H1 (cell line): ENCODE data around the gene VGLL4. TPM values are rescaled to one million over a fixed set of nuclear protein-coding genes. Genes with fewer than 3 reads are reported as not detected.

Source experiments
- CHD7 ChIP-seq: fragments of 300-600 bp; sonication (generic); IDR thresholded peaks from 2 replicates; pipeline ENCODE4 v1.7.1; 2012; ENCODE audit warnings: low read length, moderate library complexity, mild to moderate bottlenecking, inconsistent platforms; ENCODE audit not compliant: insufficient replicate concordance
- E2F6 ChIP-seq: IDR thresholded peaks from 2 replicates; pipeline ENCODE4 v1.6.1; 2012; ENCODE audit warnings: inconsistent platforms
- JUND ChIP-seq: IDR thresholded peaks from 2 replicates; pipeline ENCODE4 v1.6.1; 2011; ENCODE audit warnings: mild to moderate bottlenecking, improper control_type of control experiment, low read length
- KDM1A ChIP-seq: fragments of 200-600, 300-600 bp; sonication (generic); IDR thresholded peaks from 2 replicates; pipeline ENCODE4 v1.7.1; 2016; ENCODE audit warnings: mild to moderate bottlenecking, low read length, borderline replicate concordance
- KDM4A ChIP-seq: IDR thresholded peaks from one replicate; pipeline ENCODE4 v1.7.1; 2012; ENCODE audit warnings: low read depth, mild to moderate bottlenecking, moderate library complexity, low read length, inconsistent platforms; ENCODE audit not compliant: severe bottlenecking
- KDM5A ChIP-seq: fragments of 200-600 bp; IDR thresholded peaks from 2 replicates; pipeline ENCODE4 v1.7.1; 2012; ENCODE audit warnings: mild to moderate bottlenecking, low read length, inconsistent platforms, mixed read lengths
- SAP30 ChIP-seq: fragments of 300-600 bp; sonication (generic); IDR thresholded peaks from 2 replicates; pipeline ENCODE4 v1.7.1; 2012; ENCODE audit warnings: low read length, moderate library complexity, mild to moderate bottlenecking, inconsistent platforms; ENCODE audit not compliant: insufficient read depth, insufficient replicate concordance
- SIX5 ChIP-seq: IDR thresholded peaks from 2 replicates; pipeline ENCODE4 v1.6.1; 2011; ENCODE audit warnings: mild to moderate bottlenecking, low read depth, low read length
- USF2 ChIP-seq: IDR thresholded peaks from 2 replicates; pipeline ENCODE4 v1.6.1; 2011; ENCODE audit warnings: low read length, improper control_type of control experiment
- ZNF274 ChIP-seq: IDR thresholded peaks from 2 replicates; pipeline ENCODE4 v1.7.0; 2012; ENCODE audit warnings: low read length, borderline replicate concordance; ENCODE audit errors: extremely low read depth
- polyA plus RNA-seq, 7 experiments: library from polyadenylated mRNA; depleted of rRNA in 3 of 7; stranded (reverse) in 5 of 7; unstranded in 2 of 7; fragments of >200 nt in 5 of 7; fragments of 200-250 nt in 2 of 7; gene quantifications; 1 replicate in 5 of 7; 2 replicates in 1 of 7; 4 replicates in 1 of 7; pipeline versions ENCODE4 v1.2.1 to v1.2.3, GENCODE V29; 2011 to 2013; ENCODE audit warnings: missing spikeins in 2 of 7, mixed read lengths in 2 of 7
- total RNA-seq: library from RNA; stranded (reverse); fragmentation: NEBNext Ultra II Directional; extraction: Animal tissue kit (Norgen Biotek cat#: 25700); gene quantifications from 2 replicates; pipeline ENCODE4 v1.2.1, GENCODE V29; 2021

VGLL4 gene
- total and polyA plus RNA-seq, 2 of the 8 experiments (the other 6 are each of a cell fraction or from before 2014, with no cell fraction given): 45.1 to 50.0 TPM

- TF ChIP-seq CHD7 (no peak), KDM1A (no peak), E2F6 (no peak), SAP30 (no peak), KDM5A (no peak), USF2 (no peak), SIX5 (no peak), ZNF274 (no peak), KDM4A (no peak), JUND (no peak)
Measured at GRCh38 chr3:11632564-11632963, 11.2 kb downstream of the VGLL4 start (continued).
